HL-60 (cell line): Measurements from ENCODE around the gene MFSD6.

ENCODE experiments used
- CTCF ChIP-seq: IDR thresholded peaks from one replicate; pipeline ENCODE4 v1.5.1; 2011; ENCODE audit warnings: low read length, control low read depth, inconsistent platforms; ENCODE audit not compliant: insufficient read depth
- GABPA ChIP-seq: IDR thresholded peaks from 2 replicates; pipeline ENCODE4 v1.6.1; 2012; ENCODE audit warnings: low read depth
- POLR2AphosphoS5 ChIP-seq: IDR thresholded peaks from 2 replicates; pipeline ENCODE4 v1.6.1; 2012; ENCODE audit warnings: low read depth
- REST ChIP-seq: IDR thresholded peaks from 2 replicates; pipeline ENCODE4 v1.6.1; 2012; ENCODE audit warnings: low read depth; ENCODE audit not compliant: insufficient replicate concordance

DNA sequence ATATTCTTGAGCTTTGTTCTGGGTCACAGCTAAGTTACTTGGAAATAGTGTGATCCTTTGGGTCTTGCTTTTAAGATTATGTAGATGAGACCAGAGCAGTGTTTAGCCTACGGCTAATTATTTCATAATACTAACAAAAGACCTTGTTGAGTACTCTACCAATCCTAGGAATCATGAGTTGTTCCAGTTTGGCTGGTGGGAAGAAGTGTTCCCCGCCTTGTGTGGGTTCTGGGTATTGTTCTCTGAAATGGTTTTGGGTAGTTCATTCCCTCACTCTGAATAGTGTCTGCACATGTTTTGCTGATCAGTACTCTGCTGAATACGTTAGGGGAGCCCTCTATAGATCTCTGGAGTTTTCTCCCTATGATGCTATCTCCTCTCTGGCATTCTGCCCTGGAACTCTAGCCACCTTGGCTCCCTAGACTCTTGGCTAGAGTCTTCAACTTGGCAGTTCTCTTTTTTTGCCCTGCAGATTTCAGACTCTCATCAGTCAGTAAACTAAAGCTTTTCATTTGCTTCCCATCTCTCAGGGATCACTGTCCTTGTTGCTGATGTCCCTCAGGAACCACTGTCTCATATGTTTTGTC is 78.0 kb downstream of the MFSD6 start:
- no peak for TF ChIP-seq CTCF
- no peak for TF ChIP-seq GABPA
- no peak for TF ChIP-seq POLR2AphosphoS5
- no peak for TF ChIP-seq REST
